Spinal cord (tissue), 10 donors: Measurements from ENCODE around the gene AGTRAP. TPM values are rescaled to one million over a fixed set of nuclear protein-coding genes. Genes with fewer than 3 reads are reported as not detected.

Experiments
- DNase-seq, 6 donors: peaks; one replicate each; pipeline versions ENCODE4 v3.0.0 to v3.0.0-alpha.2; 2013 to 2015; ENCODE audit warnings: low spot score in 6 of 6, low read depth in 4 of 6
- H3K27ac ChIP-seq: one replicate; pipeline ENCODE4 v1.5.1; 2013; ENCODE audit warnings: low read depth, low read length, control low read depth
- H3K27me3 ChIP-seq: one replicate; pipeline ENCODE4 v1.6.1; 2013; ENCODE audit warnings: low read length; ENCODE audit not compliant: control insufficient read depth, insufficient read depth
- H3K36me3 ChIP-seq: one replicate; pipeline ENCODE4 v1.6.1; 2013; ENCODE audit warnings: low read length; ENCODE audit not compliant: control insufficient read depth, insufficient read depth
- H3K4me1 ChIP-seq: one replicate; pipeline ENCODE4 v1.6.1; 2013; ENCODE audit warnings: low read length; ENCODE audit not compliant: control insufficient read depth, insufficient read depth
- H3K4me3 ChIP-seq: one replicate; pipeline ENCODE4 v1.5.1; 2013; ENCODE audit warnings: low read depth, low read length, control low read depth
- H3K9me3 ChIP-seq: one replicate; pipeline ENCODE4 v1.6.1; 2013; ENCODE audit warnings: low read length; ENCODE audit not compliant: control insufficient read depth, insufficient read depth
- WGBS: methylation state at CpG from one replicate; pipeline ENCODE4 v1.1.5; 2013; ENCODE audit warnings: missing lambda C conversion rate; ENCODE audit not compliant: insufficient coverage; 5-methylcytosine and 5-hydroxymethylcytosine counted together
- polyA plus RNA-seq, 2 donors: library from polyadenylated mRNA; unstranded; fragments of 120-200 nt; gene quantifications; one replicate each; pipeline ENCODE4 v1.2.1, GENCODE V29; 2013; ENCODE audit not compliant: insufficient read length in 2 of 2
- total RNA-seq, 2 donors: library from RNA; depleted of rRNA in 1 of 2; stranded (reverse); fragments of 120-200 nt in 1 of 2; fragments of >200 nt in 1 of 2; gene quantifications; one replicate each; pipeline versions ENCODE4 v1.2.3 to v1.2.4, GENCODE V29; 2013 to 2014
- donor health status: healthy.

Gene AGTRAP
- total and polyA plus RNA-seq, 4 donors, result 11.8 to 45.1 (median 21.7) TPM

GRCh38 chr1:11720033-11720376 is 15.9 kb upstream of the AGTRAP start:
- H3K4me1 ChIP-seq, result peaks cover 13% of the 10 kb centered on the region
- H3K9me3 ChIP-seq, result no peaks in the 10 kb centered on the region
- peaks cover 4% of the 10 kb centered on the region for H3K36me3 ChIP-seq
- no peaks in the 10 kb centered on the region for H3K27me3 ChIP-seq
- no peak for DNase-seq
- no peak overlapping the region for H3K27ac ChIP-seq
- WGBS, result 89% methylated on average over 11 of the region's 12 CpGs
- no peak overlapping the region for H3K4me3 ChIP-seq

- Histone ChIP-seq H3K4me3 (no peak overlapping the region), H3K4me1 (peaks cover 11% of the 10 kb centered on the region), H3K9me3 (no peaks in the 10 kb centered on the region), H3K27me3 (no peaks in the 10 kb centered on the region), H3K36me3 (peaks cover 4% of the 10 kb centered on the region), H3K27ac (no peak overlapping the region)
- DNase-seq, result peak in 1 of 6 donors; percentile 60
- 72% methylated on average over 3 of the region's 4 CpGs for WGBS
These were observed 15.4 kb upstream of the AGTRAP start for GRCh38 chr1:11720525-11720924.

GRCh38 chr1:11721311-11721710 is 14.6 kb upstream of the AGTRAP start:
- Histone ChIP-seq H3K9me3 (no peaks in the 10 kb centered on the region), H3K36me3 (peaks cover 4% of the 10 kb centered on the region), H3K4me3 (no peak overlapping the region), H3K27me3 (no peaks in the 10 kb centered on the region), H3K4me1 (peaks cover 11% of the 10 kb centered on the region), H3K27ac (no peak overlapping the region)
- DNase-seq, result no peak
- WGBS, result 89% methylated on average over 4 of the region's 4 CpGs

GRCh38 chr1:11722538-11722937 is 13.4 kb upstream of the AGTRAP start:
- peaks cover 9% of the 10 kb centered on the region for H3K36me3 ChIP-seq
- peaks cover 11% of the 10 kb centered on the region for H3K4me1 ChIP-seq
- DNase-seq, result peak in 1 of 6 donors; percentile 87

GRCh38 chr1:11725616-11726015 is 10.3 kb upstream of the AGTRAP start:
- no peak overlapping the region for H3K4me3 ChIP-seq
- H3K4me1 ChIP-seq, result peaks cover 18% of the 10 kb centered on the region
- no peak overlapping the region for H3K27ac ChIP-seq
- DNase-seq, result no peak
- H3K36me3 ChIP-seq, result peaks cover 9% of the 10 kb centered on the region
- whole genome bisulfite sequencing, result 62% methylated on average over 4 of the region's 5 CpGs
- no peaks in the 10 kb centered on the region for H3K27me3 ChIP-seq
- no peaks in the 10 kb centered on the region for H3K9me3 ChIP-seq

More at GRCh38 chr1:11722538-11722937, 13.4 kb upstream of the AGTRAP start:
- no peaks in the 10 kb centered on the region for H3K27me3 ChIP-seq
- no peak overlapping the region for H3K27ac ChIP-seq
- no peak overlapping the region for H3K4me3 ChIP-seq
- no peaks in the 10 kb centered on the region for H3K9me3 ChIP-seq
- no CpG with 5 or more reads among the region's 2 CpGs for WGBS

GRCh38 chr1:11727119-11727518 is 8.8 kb upstream of the AGTRAP start:
- no peaks in the 10 kb centered on the region for H3K9me3 ChIP-seq

GRCh38 chr1:11728126-11728806 is 7.7 kb upstream of the AGTRAP start:
- Histone ChIP-seq H3K27ac (no peak overlapping the region), H3K4me3 (no peak overlapping the region), H3K4me1 (peaks cover 36% of the 10 kb centered on the region), H3K9me3 (no peaks in the 10 kb centered on the region), H3K36me3 (peaks cover 4% of the 10 kb centered on the region), H3K27me3 (no peaks in the 10 kb centered on the region)
- no peak for DNase-seq
- 96% methylated on average over 4 of the region's 4 CpGs for WGBS

More at GRCh38 chr1:11727119-11727518, 8.8 kb upstream of the AGTRAP start:
- peaks cover 29% of the 10 kb centered on the region for H3K4me1 ChIP-seq
- no peaks in the 10 kb centered on the region for H3K27me3 ChIP-seq
- WGBS, result 86% methylated on average over 4 of the region's 4 CpGs
- no peak overlapping the region for H3K4me3 ChIP-seq
- peaks cover 4% of the 10 kb centered on the region for H3K36me3 ChIP-seq
- no peak overlapping the region for H3K27ac ChIP-seq
- no peak for DNase-seq

GRCh38 chr1:11729155-11729497 is 6.8 kb upstream of the AGTRAP start:
- Histone ChIP-seq H3K27ac (no peak overlapping the region), H3K9me3 (no peaks in the 10 kb centered on the region), H3K27me3 (no peaks in the 10 kb centered on the region), H3K4me1 (peaks cover 36% of the 10 kb centered on the region), H3K4me3 (no peak overlapping the region), H3K36me3 (peaks cover 4% of the 10 kb centered on the region)
- 91% methylated on average over 11 of the region's 11 CpGs for WGBS
- DNase-seq, result no peak

GRCh38 chr1:11729498-11730428 is 6.2 kb upstream of the AGTRAP start:
- H3K4me1 ChIP-seq, result peaks cover 36% of the 10 kb centered on the region
- H3K4me3 ChIP-seq, result no peak overlapping the region
- no peaks in the 10 kb centered on the region for H3K9me3 ChIP-seq
- 58% methylated on average over 15 of the region's 26 CpGs for WGBS
- no peaks in the 10 kb centered on the region for H3K27me3 ChIP-seq
- no peak for DNase-seq
- peaks cover 4% of the 10 kb centered on the region for H3K36me3 ChIP-seq
- no peak overlapping the region for H3K27ac ChIP-seq
